Endothelial cell of umbilical vein (primary cell): ENCODE measurements around the gene ARHGAP27.

Experiments
- CTCF ChIP-seq, 2 donors: IDR thresholded peaks; 1 replicate in 1 of 2; 2 replicates in 1 of 2; pipeline ENCODE4 v1.5.1; 2011; ENCODE audit warnings: low read length in 2 of 2, mild to moderate bottlenecking in 2 of 2, moderate library complexity in 2 of 2, control low read depth in 1 of 2, inconsistent platforms in 1 of 2, low read depth in 1 of 2; ENCODE audit not compliant: insufficient read depth in 1 of 2; ENCODE audit errors: extremely low read depth in 1 of 2
- POLR2A ChIP-seq: IDR thresholded peaks from 2 replicates; pipeline ENCODE4 v1.6.1; 2012; ENCODE audit warnings: low read depth, mild to moderate bottlenecking, control low read depth, low read length

DNA sequence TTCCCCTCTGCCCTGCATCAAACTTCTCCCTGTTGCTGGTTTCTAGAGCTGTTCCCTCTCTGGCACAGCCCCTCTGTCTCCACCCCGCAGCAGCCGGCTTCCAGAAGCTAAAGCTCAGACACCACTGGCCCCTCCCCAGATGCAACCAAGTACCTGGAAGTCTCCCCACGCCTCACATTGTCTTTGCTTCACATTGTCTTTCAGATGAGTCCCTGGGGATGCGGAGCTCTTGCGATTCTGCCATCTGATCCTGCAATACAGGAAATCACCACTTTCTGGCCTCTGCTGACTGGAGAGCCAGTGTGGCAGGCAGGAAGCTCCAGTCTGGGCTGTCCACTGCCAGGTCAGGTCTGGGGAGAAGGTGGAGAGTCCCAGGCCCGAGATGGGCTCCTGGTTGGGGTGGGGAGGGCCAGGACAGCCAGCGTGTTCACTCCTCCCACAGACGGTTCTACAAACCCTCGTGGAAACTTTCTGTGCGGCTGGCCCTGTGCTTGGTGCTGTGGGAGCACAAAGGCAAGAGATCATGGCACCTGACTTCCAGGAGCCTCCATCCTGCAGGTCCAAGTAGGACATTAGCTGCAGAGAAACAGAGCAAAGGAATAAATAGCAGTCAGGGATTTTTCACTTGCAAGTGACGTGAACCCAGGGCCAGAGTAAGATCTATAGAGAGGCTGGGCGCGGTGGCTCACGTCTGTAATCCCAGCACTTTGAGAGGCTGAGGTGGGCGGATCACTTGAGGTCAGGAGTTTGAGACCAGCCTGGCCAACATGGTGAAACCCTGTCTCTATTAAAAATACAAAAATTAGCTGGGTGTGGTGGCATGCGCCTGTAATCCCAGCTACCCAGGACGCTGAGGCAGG lies 67.9 kb downstream of the ARHGAP27 start:
- TF ChIP-seq POLR2A: no peak
- TF ChIP-seq CTCF (IDR thresholded peaks at IDR 0.05; ENCODE audit: extremely low read depth in 1 of 2, insufficient read depth in 1 of 2, low read depth in 1 of 2, low read length in 2 of 2): no peak
